C1 segment of cervical spinal cord (tissue), 14 donors: ENCODE results near the gene PON1.

ENCODE experiments used
- DNase-seq, 14 donors: peaks; one replicate each; lab custom pipeline; 2025; lab: John Stamatoyannopoulos, UW

Gene PON1

DNA sequence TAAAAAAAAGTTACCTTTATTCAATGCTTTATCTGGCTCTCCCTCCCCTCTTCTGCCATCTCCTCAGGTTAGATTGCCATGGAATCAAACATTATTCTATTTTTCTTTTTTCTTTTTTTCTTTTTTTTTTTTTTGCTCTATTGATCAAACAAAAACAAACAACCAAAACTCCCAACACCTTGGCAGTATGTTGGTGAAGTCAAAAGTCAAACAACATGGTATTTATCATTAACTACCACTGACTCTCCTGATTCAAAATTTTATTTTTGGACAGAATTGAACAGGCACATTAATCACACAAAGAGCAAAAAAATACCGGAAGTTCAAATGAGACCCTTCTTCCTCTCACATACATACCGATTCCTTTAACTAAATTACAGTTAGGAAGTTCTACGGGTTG is 6.4 kb downstream of the PON1 start:
- DNase-seq: no peak

DNA sequence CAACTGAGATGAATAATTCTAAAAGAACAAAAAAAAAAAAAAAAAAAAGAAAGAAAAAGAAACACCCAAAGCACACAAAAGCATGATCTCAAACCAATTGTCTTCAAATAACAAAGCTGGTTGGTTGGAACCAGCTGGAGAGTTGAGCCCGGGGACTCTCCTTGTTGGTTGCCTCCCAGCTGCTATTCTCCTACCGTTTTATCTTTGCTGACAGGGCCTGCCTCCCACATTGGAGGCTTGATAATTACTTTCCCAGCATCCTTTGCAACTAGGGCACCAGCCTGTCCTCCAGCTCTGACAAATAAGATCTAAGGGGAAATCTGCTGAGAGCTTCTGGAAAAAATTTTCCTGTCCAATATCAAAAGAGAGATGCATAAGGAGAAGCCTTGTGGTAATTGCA is 6.8 kb downstream of the PON1 start:
- no peak for DNase-seq

DNA sequence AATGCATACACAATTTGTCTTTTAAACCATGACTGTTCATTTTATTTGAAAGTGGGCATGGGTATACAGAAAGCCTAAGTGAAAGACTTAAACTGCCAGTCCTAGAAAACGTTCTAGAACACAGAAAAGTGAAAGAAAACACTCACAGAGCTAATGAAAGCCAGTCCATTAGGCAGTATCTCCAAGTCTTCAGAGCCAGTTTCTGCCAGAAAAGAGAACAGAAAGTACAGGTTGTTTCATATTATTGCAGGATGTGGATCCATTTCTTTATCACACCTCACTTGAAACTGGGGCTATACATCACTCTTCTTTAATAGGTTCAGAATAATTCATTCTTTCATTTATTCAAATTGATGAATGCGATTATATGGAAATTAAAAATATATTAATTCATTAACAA is 7.7 kb downstream of the PON1 start:
- DNase-seq: no peak

DNA sequence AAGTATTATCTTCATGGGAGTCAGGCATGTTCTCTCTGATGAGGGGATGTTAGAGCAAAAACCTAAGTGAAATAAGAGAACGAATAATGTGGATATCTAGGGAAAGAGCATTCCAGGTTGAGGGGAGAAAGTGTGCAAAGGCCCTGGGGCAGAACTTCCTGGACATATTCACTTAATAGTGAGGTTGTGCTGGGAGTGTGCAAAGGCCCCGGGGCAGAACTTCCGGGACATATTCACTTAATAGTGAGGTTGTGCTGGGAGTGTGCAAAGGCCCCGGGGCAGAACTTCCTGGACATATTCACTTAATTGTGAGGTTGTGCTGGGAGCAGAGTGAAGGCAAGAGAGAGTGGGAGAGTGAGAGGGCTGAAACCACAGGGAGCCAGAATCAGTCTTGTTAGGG is 11.8 kb downstream of the PON1 start:
- DNase-seq: no peak

DNA sequence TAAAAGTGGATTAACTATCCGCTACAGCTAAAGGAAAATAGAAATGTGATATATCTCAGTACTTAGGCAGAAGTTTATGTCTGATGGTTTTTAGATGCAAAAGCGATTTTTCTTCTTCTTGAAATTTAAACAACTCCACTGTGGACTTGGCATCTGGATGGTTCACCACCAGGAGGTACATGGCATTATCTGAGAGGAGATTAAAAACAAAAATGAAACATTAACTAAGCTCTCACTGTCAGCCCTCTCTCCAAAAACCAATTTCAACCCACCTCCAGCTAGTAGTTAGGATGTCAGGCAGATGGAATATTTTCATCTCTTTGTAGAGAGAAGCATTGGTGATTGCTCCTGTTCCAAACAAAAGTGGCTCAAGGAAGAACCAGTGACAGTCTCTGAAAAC is 12.9 kb downstream of the PON1 start:
- no peak for DNase-seq

DNA sequence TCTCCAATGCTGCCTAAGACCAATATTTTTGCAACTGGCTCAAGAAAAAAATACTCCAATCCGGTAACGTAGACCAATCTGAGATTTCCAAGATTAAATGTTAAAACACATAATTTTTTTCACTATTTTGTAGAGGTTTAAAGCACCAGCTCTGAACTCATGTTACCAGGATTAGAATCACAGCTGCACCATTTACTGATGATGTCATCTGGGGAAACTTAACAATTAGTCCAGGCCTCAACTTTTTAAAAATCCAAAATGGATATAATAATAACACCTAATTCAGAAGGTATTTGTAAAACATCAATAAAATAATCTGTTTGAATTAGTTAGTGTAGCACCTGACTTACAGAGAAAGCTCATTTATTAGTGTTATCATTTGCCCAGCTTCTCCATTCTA is 14.4 kb downstream of the PON1 start:
- DNase-seq: no peak

DNA sequence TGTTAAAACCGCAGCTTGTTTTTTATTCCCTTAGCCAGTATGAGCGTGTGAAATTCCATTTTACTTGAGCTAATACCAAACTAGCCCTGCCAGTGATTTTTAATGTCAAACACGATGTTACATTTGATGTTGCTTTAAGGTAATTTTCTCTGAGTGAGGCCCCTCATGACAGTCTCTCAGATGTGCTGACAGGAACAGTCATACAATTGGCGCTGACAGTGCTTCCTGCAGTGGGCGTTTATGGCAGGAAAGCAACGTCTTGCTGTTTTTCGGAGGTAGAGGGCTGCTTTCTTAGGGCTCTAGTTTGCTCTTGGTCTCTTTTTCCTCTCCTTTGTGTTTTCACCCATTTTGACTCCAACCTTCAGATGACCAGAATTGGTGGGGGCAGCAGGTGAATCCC is 19.3 kb downstream of the PON1 start:
- DNase-seq: no peak

DNA sequence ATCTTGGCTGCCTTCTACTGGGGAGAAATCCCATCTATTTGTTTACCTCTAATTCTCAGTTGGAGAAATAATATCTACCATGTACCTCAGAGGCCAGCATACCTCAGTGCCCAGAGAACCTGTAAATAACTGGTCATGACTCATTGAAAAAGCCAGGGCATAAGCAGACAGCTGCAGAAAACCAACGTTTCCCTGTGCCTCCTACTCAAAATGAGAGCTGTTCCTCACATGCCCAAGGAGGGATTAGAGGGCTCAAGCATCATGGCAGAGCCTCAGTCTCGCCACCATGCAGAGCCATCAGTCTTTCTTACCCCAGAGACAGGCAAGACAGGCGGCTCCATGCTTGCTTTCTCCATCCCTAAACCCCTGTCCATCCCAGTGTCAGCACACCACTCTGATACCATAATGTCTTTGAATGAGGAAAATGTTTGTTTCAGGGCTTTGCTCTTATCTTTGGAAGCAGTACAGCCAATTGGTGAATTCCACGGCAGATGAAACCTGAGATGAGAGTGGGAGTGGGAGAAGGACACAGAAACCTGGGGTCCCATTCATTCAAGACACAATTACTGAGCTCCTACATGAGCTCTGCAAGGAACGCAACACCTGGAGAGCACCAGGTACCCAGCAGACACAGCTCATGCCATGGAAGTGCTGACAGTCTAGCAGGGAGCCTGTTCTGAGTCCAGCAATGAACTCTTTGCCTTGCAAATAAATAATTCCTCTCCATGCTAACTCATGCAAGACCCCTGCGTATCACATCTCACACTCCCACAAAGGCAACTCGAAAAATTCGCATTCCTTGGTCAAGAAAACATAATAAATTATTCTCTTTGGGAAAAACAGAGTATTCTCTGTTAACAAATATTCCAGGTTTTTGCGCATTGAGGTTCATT is 21.1 kb downstream of the PON1 start:
- DNase-seq: no peak

DNA sequence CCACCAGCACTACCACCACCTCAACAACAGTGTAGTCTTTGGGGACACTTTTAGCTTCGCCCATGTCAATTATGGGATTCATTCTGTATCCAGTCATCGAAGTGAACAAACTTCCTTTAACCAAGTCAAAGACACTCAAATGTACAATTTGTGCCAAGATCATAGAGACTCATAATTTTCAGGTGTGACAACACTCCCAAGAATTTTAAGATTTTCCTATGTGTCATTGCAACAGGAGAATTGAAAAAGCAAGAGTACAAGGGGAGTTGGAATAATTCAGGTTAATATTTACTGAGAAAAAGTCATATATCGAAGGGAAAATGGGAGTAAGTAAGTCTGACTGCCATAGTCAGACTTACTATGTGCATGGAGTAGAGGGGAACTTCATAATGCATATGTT is 26.2 kb downstream of the PON1 start:
- no peak for DNase-seq

DNA sequence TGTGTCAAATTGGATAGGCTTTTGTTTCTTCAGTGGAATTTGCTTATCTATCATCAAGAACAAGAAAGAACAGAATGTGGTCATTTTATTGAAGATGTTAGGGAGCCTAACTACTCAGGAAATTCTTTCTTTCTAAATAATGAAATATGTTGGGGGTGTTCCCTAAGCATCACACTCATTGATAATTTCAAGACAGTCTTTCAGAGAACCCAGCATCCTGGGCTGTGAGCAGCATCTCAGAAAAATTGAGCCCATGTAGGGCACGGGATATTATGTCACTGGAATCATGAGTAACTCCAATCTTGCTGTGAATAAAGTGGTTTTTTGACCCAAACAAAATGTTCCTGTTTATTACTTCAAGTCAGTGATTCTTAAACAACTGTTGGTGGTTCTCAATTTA is 27.3 kb downstream of the PON1 start:
- no peak for DNase-seq

DNA sequence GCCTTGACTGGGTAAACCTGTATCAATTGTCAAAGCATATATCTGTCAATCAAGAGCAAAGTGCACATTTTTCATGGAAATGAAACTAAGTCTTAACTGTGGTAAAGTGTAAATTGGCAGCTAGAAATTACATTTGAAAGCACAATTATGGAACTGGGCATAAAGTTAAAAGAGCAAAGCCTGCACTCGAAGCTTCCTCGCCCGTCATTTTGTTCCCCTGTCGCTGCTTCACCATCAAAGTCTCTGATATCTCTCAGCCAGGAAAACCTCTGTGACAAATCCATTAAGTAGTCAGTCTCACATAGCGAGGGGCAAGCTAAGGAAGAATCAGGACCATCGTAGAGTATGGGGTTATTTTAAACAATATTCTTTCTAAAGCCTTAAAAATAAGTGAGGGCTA is 27.9 kb downstream of the PON1 start:
- no peak for DNase-seq

DNA sequence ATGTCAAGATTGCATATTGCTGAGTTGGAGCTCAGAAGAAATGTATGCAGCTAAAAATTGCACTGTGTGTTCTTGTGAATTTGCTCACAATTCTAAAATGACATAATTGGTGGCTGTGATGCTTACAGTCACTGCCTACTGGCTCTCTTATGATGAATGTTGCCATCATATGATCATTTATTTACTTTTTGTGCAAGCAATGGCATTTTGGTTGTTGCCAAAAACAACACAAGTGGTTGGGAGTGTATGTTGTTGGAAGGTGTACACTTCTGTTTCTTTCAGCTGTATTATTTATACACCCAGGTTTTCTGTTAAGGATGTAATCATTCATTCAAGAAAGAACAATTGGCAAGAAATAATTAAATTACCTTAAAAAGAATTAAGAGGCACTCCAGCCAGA is 28.9 kb downstream of the PON1 start:
- DNase-seq: no peak

DNA sequence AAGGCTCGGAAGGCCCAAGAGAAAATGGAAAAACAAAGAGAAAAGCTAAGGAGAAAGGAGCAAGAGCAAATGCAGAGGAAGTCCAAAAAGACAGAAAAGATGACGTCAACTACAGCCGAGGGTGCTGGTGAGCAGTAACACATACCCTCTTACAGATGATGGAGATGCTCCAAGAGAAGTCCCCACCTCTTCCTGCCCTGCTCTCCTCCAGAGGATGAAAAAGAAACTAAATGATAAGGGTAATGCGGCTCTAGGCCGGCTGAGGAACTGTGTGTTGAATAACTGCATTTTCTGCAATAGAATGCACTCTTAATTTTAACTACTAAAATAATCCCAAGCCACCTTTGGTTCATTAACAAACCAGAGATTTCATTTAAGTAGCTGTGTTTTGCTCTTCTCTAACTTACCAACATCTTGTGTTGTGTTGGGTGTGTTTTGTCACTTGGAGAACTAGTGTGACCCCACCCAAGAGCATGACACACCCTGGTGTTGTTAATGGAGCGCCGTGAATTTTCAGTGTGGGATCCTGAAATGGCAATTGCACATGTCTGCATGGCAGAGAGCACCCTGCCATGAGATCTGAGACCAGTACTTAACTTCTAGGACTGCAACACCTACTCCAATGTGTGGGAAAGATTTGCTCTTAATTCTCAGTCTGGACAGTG is 34.0 kb downstream of the PON1 start:
- DNase-seq: no peak

DNA sequence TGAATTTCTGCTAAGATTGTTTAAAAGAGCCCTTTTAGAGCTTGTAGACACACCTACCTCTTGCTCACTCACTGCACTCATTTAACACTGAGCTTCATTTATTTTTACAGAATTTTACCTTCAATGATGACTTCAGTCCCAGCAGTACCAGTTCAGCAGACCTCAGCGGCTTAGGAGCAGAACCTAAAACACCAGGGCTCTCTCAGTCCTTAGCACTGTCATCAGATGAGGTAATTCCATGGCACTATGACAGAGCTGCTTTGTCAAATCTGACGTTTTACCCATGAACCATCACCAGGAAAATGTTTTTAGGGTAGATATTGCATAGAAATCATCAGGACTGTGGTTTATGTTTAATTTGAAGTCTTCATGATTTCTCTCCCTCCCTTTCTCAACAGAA is 38.2 kb downstream of the PON1 start:
- no peak for DNase-seq

DNA sequence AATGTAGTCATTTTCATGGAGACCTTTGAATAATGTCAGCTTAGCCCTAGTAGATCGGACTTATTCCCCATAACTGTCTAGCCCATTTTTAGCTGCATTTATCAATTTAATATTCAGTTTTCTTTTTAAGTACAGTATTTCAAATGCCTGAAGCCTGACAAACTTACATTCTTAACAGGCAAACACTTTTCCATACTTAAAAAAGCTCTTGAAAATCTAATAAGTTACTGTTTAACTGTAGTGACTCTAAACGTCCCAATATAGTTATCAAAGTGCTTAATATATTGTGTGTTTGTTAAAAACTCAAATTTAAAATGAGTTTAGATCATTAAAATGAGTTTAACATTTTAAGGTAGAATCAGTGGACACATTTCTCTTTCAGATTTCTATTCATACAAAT is 44.9 kb downstream of the PON1 start:
- DNase-seq: no peak

DNA sequence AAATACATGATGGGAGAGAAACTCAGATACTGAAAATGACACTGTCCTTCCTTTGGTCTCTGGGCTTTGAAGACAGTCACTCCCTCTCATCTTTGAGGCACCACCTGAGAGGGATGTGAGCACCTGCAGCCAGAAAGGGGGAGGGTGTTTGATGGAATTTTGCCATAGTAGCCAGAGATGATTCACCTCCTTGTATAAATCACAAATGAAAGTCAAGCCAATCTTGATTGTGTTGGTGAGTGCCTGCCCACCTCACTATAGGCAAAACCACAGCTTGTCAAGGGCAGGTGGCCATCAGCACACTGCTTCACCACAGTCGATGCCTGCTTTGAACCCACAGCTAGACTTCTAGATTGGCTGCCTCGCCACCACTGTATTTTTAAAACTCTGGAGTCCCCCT is 48.2 kb downstream of the PON1 start:
- no peak for DNase-seq

DNA sequence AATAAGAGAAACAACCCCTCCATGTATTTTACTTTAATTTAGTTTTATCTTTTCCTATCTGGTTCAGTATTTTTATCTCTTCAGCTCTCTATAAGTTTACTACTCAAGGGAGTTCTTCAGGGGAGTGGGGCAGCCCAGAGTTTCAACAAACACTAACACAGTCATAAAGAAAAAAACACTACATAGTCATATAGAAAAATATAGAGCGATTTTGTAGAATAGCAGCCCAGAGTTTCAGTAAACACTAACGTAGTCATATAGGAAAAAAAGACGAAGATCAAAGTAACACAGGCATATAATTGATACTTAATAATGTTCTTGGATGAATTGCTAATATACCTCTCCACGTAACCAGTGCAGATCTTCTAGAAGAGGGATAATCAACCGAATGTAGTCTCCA is 54.7 kb downstream of the PON1 start:
- DNase-seq: no peak

DNA sequence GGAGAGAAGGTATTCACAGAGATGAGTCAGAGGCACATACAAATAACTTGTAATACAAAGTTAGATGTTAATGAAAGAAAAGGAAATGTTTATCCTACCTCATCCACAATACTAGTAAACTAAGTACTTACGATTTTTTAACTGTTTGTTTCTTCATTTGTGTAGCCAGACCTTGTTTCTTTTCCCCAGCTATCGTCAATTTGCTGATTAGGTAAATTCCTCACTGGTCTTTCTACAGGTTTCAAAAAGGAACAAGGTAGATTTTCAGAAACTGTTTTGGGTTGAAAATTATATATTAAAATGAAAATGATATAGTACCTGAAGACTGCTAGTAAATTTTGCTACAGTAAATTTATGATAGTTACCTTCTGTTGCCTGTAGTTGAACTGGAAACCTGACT is 56.6 kb downstream of the PON1 start:
- DNase-seq: no peak

DNA sequence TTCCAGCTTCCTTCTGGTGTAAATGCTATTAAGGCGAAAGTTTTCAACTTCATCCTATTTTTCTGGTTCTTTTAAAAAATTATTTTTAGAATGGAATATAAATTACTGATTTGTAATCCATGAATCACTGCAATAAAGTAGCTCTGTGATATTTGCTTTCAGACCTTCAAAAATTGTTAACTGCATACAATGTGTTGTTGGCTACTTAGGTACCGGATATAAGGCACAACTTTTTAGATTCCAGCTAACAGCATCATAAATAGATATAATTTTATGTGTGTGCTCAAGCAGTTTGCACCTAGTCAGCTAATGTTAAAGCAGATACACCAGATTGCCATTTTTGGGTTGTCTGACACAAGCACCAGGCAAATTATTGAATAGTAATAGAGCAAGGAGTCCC is 58.7 kb downstream of the PON1 start:
- no peak for DNase-seq

DNA sequence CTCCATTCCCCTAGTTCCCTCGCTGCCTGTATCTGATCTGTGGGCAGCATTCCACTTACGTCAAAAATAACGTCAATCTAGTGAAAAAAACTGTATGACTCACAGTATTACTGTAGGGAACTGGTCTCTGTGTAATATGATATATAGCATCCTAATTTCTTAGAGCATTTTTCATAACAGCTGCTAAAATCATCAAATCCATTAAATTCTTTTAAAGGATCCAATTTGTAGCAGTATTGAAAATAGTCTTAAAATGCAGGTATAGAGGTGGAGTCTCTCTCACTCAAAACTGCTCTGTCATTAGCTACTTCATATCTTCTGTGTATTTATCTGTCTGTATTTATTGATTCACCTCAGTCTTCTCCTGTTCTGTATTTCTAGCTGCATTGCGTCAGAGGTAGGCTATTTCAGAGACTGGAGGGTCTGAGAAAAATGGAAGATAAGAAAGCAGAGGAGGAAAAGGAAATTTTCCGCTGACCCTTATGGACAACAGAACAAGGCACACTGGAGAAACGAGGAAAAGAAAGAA is 59.9 kb downstream of the PON1 start:
- DNase-seq: no peak

DNA sequence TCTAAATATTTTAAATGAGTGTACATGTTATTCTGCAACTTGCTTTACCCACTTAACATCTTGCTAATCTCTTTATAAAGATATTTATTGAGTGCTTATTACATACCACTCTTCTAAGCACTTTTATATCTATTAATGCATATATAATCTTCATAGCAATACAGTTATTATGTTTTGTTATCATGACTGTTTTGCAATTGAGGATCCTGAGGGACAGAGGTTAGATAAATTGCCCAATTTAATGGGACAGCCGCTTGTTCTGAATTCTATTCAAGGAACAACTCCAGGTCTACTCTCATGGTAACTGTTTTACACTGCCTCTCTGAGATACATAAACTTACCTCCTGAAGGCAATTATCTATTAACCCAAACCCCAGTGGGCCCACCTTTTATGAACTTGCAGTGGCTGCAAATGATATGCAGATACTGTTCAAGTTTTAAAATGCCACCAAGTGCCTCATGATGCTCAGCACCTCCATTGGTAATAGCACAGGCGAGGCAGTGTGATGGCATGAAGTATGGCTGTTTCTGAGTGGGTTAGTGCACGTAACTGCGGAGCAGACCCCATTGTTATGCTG is 60.5 kb downstream of the PON1 start:
- DNase-seq: no peak

DNA sequence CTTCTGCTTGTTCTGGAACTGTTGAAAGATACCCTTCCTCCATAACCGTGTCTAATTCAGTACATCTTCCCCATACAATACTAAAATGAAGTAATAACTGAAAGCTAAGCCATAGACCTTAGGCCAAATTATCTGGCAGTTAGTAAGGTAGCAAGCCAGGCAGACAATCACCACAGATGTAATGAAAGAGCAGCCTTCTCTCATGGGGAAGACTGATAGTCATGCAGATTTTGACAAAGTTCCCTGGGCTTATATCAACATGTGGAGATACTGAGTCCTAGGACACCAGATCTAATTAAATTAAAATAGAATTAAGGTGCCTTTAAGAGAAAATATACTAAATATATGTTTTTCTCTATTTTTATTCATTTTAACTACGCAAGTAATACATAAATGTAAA is 61.5 kb downstream of the PON1 start:
- no peak for DNase-seq

DNA sequence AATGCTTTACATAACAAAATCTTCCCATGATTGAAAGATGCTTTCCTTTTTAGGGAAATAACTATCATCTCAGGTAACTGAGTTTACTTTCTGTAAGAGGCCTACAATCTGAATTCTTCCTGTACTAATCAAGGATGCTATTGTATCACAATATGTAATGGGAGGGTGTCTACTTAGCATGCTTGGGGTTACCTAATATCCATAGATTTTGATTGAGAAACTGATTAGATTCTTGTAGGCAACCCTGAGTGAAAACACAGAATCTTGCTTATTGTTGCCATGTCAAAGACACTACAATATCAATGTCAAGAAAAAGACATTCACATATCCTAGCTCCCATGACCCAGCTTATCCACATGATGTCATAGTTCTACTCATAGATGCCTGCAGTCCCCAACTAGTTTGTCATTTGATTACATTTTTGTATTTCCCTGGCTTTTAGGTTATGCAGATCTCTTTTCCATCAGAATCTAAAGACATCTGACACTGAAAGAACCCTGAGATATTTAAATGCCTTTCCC is 62.4 kb downstream of the PON1 start:
- no peak for DNase-seq
